ENCODE data around the gene SLC39A3.
"Not testable (repeated sequence)": the region's sequence is repeated elsewhere in the genome, so short reads cannot be mapped to it uniquely, and the experiment has no call there.

The SLC39A3 gene

GRCh38 chr19:2714531-2715269 lies 25.1 kb downstream of the SLC39A3 start:
- in situ Hi-C loops (cut with MboI; ENCODE audit: low pct_unique_long_range_greater_than_20kb, low sequenced_read_pairs) = no loop called here
- DNase-seq = no peak

GRCh38 chr19:2714102-2714501 lies 25.7 kb downstream of the SLC39A3 start:
- DNase-seq; in situ Hi-C loops (cut with MboI; ENCODE audit: low pct_unique_long_range_greater_than_20kb, low sequenced_read_pairs): not testable (repeated sequence)

DNA sequence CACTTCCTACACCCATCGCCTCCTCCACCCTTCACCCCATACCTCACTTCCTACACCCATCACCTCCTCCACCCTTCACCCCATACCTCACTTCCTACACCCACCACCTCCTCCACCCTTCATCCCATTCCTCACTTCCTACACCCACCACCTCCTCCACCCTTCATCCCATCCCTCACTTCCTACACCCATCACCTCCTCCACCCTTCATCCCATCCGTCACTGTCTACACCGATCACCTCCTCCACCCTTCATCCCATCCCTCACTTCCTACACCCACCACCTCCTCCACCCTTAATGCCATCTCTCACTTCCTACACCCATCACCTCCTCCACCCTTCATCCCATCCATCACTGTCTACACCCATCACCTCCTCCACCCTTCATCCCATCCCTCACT lies 26.6 kb downstream of the SLC39A3 start:
- in situ Hi-C loops (cut with MboI; ENCODE audit: low pct_unique_long_range_greater_than_20kb, low sequenced_read_pairs); DNase-seq: not testable (repeated sequence)

GRCh38 chr19:2711875-2712205 lies 28.0 kb downstream of the SLC39A3 start:
- in situ Hi-C loops (cut with MboI; ENCODE audit: low pct_unique_long_range_greater_than_20kb, low sequenced_read_pairs) = no loop called here

DNA sequence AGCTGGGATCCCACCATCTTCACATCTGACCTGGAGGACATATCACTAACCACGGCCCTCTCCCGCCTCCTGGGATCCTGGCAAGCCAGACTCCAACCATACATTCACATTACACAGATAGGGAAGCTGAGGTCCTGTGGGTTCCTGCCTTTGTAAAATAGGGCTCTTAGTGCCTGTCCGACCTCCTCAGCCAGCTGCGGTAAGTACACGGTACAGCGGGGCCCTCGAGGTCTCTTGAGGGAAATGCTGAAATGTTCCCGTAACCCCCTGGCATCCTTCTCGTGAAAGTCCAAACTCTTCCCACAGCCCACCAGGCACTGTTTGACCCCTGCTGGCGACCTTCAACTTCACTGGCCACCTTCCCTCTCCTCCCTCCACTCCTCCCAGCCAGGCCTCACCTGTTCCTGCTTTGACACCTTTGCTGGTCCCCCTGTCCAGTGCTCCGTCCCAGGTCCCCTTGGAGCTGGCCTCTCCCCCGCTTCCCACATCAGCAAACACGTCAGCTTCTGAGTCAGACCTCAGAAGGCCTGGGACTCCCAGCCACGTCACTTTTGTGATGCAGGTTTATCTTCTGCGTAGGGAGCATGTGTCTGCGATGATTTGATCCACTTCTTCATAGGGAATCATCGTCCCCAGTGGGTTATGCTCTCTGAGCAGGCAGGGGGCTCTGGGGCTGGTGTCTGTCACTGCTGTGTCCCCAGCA lies 28.5 kb downstream of the SLC39A3 start:
- in situ Hi-C loops (cut with MboI; ENCODE audit: low pct_unique_long_range_greater_than_20kb, low sequenced_read_pairs) = no loop called here
- DNase-seq = no peak

More at GRCh38 chr19:2711875-2712205, 28.0 kb downstream of the SLC39A3 start:
- DNase-seq = no peak

GRCh38 chr19:2706251-2706650 lies 33.6 kb downstream of the SLC39A3 start:
- no peak for DNase-seq
- in situ Hi-C loops (cut with MboI; ENCODE audit: low pct_unique_long_range_greater_than_20kb, low sequenced_read_pairs) = no loop called here

DNA sequence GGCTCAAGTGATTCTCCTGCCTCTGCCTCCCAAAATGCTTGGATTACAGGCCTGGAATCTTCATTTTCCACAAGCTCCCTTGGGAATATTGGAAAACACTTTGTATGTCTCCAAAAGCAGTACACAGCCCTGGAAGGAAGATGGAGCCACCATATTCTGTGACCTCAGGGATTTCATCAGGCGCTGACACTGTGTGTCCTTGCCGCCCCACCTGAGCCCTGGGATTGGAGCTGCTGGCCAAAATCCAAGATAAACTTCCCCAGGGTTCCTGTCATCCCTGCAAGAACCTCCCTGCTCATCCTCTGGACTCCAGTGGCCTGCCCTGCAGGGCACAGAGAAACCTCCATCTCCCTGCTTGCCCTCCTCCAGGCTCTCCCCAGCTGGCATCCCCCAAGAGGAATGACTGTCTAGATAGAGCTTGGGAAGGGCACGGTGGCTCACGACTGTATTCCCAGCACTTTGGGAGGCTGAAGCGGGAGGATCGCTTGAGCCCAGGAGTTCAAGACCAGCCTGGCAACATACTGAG lies 36.1 kb downstream of the SLC39A3 start:
- in situ Hi-C loops (cut with MboI; ENCODE audit: low pct_unique_long_range_greater_than_20kb, low sequenced_read_pairs) = no loop called here
- no peak for DNase-seq

- in situ Hi-C loops (cut with MboI; ENCODE audit: low pct_unique_long_range_greater_than_20kb, low sequenced_read_pairs) = no loop called here
Measured at GRCh38 chr19:2703077-2703437, 36.8 kb downstream of the SLC39A3 start.

GRCh38 chr19:2702170-2703076 lies 37.4 kb downstream of the SLC39A3 start, which contains the start of gene GNG7:
Gene GNG7 (minus strand): TSS chr19:2702694. CDS start chr19:2520688, 182,006 bp downstream.
- DNase-seq = peak; percentile 55
- in situ Hi-C loops (cut with MboI; ENCODE audit: low pct_unique_long_range_greater_than_20kb, low sequenced_read_pairs) = no loop called here

More at GRCh38 chr19:2703077-2703437, 36.8 kb downstream of the SLC39A3 start:
- DNase-seq = no peak

GRCh38 chr19:2701361-2702169 lies 38.3 kb downstream of the SLC39A3 start:
- in situ Hi-C loops (cut with MboI; ENCODE audit: low pct_unique_long_range_greater_than_20kb, low sequenced_read_pairs) = no loop called here
- no peak for DNase-seq

DNA sequence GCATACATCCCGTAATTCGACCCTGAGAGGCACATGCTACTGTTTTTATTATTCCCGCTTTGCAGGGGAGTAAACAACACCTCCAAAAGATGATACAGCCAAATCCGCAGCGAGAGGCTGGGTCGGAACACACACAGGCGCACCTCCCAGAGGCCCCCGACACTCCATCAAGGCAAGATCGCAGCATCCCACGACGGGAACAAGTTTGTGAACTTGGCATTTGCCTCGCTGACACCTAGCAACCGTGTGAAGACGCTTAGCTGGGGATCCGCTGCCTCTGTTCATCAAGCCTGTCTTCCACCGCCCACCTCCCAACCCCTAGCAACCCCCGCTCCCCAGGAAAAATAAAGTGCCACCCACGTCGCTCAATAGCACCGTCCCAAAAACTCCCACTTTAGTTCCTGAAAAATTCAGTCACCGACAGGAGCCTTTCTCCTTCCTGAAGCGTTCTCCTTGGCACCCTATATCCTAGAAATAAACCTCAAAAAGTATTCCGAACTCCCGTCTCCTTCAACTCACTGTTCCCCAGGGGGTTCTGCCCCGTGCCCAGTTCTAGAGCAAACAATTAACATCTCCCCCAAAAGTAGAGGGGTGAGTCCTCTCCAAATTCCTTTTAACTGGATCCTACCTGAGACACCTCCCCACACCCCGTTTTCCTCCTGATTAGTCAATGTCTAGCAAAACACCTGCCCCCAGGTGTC lies 39.0 kb downstream of the SLC39A3 start:
- in situ Hi-C loops (cut with MboI; ENCODE audit: low pct_unique_long_range_greater_than_20kb, low sequenced_read_pairs) = no loop called here
- no peak for DNase-seq

GRCh38 chr19:2699413-2700140 lies 40.2 kb downstream of the SLC39A3 start:
- DNase-seq = no peak
- in situ Hi-C loops (cut with MboI; ENCODE audit: low pct_unique_long_range_greater_than_20kb, low sequenced_read_pairs) = no loop called here

GRCh38 chr19:2694196-2694595 lies 45.6 kb downstream of the SLC39A3 start:
- in situ Hi-C loops (cut with MboI; ENCODE audit: low pct_unique_long_range_greater_than_20kb, low sequenced_read_pairs) = no loop called here
- DNase-seq = no peak

DNA sequence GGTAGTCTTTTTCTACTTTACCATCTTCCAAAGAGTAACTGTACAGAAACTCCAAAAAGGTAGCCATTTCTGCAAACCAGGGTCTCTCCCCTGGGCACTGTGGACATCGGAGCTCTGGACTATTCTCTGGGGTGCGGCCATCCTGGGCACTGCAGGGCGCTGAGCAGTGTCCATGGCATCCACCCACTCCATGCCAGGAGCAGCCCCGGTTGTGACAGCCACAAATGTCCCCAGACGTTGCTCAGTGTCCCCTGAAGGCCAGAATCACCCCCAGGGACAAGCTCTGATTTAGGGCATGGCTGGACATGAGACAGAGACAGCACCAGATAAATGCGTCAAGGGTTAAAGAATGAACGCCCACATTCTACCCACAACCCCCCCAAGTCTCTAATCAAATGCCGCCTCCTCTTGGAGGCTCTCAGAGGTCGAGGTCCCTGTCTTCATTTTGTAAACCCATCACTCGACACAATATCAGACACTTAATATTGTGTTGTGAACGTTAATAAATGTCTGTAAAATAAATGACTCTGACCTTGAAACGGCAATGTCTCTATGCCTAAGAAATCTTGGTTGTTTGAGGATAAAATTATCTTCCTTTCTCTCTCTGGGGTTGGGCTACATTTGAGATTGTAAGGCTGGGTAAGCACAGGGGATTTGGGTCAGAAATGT lies 46.2 kb downstream of the SLC39A3 start:
- no peak for DNase-seq
- in situ Hi-C loops (cut with MboI; ENCODE audit: low pct_unique_long_range_greater_than_20kb, low sequenced_read_pairs) = no loop called here

DNA sequence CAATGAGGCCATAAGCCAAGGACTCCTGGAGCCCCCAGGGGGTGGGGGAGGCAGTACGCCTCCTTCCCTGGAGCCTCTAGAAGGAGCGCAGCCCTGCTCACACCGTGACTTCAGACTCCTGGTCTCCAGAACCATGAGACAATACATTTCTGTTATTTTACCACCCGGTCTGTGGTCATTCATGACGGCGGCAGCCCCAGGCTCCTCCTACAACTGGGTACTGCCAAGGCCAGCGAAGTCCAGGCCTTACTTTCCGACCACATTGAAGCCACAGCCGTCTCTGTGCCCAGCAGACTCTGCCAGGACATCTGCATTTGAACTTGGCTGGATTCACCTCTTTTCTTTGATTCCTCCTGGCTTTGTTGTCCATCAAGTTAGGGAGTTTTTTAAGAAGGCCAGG lies 47.9 kb downstream of the SLC39A3 start:
- no peak for DNase-seq
- in situ Hi-C loops (cut with MboI; ENCODE audit: low pct_unique_long_range_greater_than_20kb, low sequenced_read_pairs) = no loop called here

GRCh38 chr19:2690856-2691255 lies 49.0 kb downstream of the SLC39A3 start:
- in situ Hi-C loops (cut with MboI; ENCODE audit: low pct_unique_long_range_greater_than_20kb, low sequenced_read_pairs) = no loop called here
- no peak for DNase-seq

DNA sequence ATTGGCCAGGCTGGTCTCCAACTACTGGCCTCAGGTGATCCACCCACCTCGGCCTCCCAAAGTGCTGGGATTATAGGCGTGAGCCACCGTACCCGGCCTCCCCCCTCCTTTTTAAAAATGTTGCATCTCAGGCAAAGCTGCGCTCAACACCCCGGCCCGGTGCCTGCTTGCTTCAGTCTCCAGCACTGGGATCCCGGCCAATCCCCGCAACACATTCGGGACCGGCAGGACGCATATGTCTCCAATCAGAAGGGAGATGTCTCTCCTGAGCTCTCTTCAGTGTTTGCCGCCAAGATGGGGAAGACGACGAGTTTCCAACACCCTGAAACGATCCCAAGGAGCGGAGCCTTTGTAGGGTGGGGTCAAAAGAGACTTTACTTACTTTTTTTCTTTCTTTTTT lies 53.5 kb downstream of the SLC39A3 start:
- in situ Hi-C loops (cut with MboI; ENCODE audit: low pct_unique_long_range_greater_than_20kb, low sequenced_read_pairs) = no loop called here
- DNase-seq = no peak

Data from KBM-7 (cell line).